GM12801 (cell line): ENCODE data around the gene ZNF598.

ENCODE experiments used
- CTCF ChIP-seq: IDR thresholded peaks from one replicate; pipeline ENCODE4 v1.5.1; 2011; ENCODE audit warnings: control low read depth; ENCODE audit not compliant: insufficient read length; ENCODE audit errors: extremely low read depth

Gene ZNF598

GRCh38 chr16:1983544-1984346 lies 25.9 kb downstream of the ZNF598 start, which contains the start of gene GFER:
GFER (plus strand) TSS chr16:1984193; CDS start chr16:1984219, 26 bp downstream.
- TF ChIP-seq CTCF, result no peak

DNA sequence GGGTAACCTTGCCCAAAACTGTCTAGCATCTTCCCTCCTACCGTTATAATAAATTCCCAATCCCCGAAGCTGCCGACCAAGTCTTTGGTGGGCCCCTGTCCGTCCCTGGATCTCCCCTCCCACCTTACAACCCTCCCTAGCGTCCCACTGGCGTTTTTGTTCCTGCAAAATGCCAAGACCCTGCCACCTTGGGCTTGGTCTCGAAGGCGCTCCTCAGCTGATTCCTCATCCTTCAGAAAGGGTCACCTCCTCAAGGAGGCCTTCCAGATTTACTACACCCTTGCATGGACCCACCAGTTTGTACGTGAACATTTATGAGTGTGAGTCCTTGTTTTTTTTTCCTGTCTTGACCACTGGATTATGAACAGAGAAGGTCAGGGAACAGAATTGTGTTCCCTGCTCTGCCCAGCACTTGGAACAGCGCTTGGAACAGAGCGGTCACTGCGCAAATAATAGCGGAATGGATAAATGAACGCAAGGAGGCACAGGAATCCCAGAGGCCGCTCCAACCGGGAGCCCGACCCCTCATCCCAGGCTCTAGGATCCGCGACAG lies 26.6 kb downstream of the ZNF598 start:
- no peak for TF ChIP-seq CTCF

- TF ChIP-seq CTCF, result no peak
These were observed 27.6 kb downstream of the ZNF598 start for GRCh38 chr16:1982013-1982433.

DNA sequence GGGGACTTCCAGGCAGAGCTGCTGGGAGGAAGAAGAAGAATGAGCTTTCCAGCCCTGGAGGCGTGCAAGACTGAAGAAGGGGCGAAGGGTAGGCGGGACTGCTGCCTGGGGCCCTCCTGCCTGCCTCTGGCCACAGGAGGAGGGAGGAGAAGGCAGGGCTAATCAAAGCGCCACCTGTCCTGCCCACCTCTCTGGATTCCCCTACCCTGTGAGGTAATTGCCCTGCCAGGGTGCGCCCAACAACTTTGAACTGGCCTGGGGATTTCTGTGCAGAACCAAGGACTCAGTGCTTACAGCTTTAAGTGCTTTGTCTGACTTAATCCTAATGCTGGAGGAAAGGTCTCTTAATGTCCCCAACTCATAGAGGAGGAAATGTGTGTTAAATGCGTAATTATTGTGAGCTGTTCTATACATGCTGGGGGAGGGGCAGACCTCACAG lies 28.2 kb downstream of the ZNF598 start, which contains the start of gene NOXO1:
NOXO1 (minus strand) TSS at position 72 of the 439 bp plus-strand sequence. CDS start 290 bp downstream, outside the sequence.
- TF ChIP-seq CTCF, result no peak

DNA sequence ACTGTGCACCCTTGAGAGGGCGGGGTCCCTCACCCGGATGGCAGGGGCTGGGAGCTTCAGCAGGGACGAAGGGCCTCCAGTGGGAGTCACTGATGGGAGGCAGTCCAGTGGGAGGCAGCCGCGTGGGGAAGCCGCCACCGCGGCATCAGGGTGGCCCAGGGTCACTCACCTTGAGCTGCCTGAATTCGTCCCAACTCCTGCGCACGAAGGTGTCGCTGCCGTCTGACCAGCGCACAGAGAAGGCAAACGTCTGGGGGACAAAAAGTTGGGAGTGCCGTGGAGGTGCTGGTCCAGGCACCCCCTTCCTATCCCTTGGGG lies 28.9 kb downstream of the ZNF598 start:
- no peak for TF ChIP-seq CTCF

DNA sequence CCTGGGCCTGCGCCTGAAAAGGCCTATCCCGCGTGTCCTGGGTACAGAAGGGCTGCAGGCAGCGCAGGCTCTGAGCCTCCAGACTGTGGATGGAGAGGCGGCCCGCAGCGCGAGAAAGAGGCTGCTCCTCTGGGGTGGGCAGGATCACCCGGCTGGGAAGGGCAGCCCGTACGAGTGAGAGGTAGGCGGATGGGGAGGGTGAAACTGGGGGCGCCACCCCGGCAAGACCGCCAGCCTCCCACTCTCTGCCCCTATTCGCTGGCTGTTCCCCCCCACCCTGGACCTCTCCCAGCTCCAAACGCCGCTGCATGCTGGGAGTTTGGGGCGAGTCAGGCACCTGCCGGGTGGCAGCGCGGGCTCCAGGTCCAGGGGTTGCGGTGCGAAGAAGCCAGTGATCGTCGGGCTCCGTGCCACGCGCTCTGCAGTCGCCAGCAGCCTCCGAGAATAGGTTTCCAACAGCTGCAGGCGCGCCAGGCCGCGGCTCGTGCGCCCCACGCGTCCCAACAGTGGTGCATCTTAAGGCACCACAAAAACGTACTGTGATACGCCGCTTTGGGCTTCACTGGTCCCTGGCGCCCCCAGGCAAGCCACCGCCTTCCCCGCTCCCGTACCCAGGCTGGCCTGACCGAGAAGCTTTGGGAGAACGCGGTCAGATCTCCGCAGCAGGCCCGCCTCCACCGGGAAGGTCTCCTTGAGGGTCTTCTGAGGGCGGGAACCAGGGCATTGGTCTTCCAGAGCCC lies 29.4 kb downstream of the ZNF598 start:
- TF ChIP-seq CTCF, result no peak
